PC-3 (cell line): ENCODE data around the gene OVAAL.

Experiments
- EZH2 ChIP-seq: fragments of 300-600 bp; sonication (generic); IDR thresholded peaks from one replicate; pipeline ENCODE4 v1.6.1; 2017; ENCODE audit warnings: antibody characterized with exemption, mild to moderate bottlenecking, low read length; ENCODE audit not compliant: unreplicated experiment
- TF ChIP-seq, protein P1 (sequence below): fragments of 300-600 bp; sonication (generic); conservative IDR thresholded peaks from 2 replicates; pipeline ENCODE4 v1.5.1; 2017; ENCODE audit warnings: antibody characterized with exemption, low read depth, mild to moderate bottlenecking, low read length

- TF ChIP-seq, protein P1, sequence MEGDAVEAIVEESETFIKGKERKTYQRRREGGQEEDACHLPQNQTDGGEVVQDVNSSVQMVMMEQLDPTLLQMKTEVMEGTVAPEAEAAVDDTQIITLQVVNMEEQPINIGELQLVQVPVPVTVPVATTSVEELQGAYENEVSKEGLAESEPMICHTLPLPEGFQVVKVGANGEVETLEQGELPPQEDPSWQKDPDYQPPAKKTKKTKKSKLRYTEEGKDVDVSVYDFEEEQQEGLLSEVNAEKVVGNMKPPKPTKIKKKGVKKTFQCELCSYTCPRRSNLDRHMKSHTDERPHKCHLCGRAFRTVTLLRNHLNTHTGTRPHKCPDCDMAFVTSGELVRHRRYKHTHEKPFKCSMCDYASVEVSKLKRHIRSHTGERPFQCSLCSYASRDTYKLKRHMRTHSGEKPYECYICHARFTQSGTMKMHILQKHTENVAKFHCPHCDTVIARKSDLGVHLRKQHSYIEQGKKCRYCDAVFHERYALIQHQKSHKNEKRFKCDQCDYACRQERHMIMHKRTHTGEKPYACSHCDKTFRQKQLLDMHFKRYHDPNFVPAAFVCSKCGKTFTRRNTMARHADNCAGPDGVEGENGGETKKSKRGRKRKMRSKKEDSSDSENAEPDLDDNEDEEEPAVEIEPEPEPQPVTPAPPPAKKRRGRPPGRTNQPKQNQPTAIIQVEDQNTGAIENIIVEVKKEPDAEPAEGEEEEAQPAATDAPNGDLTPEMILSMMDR = no peak
- TF ChIP-seq EZH2 = no peak
These were observed 45.2 kb upstream of the OVAAL start for GRCh38 chr1:180513531-180513930.
